ENCODE results near the gene LUC7L2. TPM values are rescaled to one million over a fixed set of nuclear protein-coding genes. Genes with fewer than 3 reads are reported as not detected.

The LUC7L2 gene
- total and polyA plus RNA-seq, 2 of the 8 experiments (the other 6 are each of a cell fraction or from before 2014, with no cell fraction given) = 22.9 to 67.8 TPM

GRCh38 chr7:139328375-139328774 is 31.3 kb upstream of the LUC7L2 start:
- TF ChIP-seq TEAD4 (IDR thresholded peaks at IDR 0.05; ENCODE audit: low read depth, low read length) (no peak), CTBP2 (IDR thresholded peaks at IDR 0.05; ENCODE audit: borderline replicate concordance, insufficient read depth, insufficient read length, low read length) (no peak), KDM1A (IDR thresholded peaks at IDR 0.05; ENCODE audit: borderline replicate concordance, low read length) (no peak), POLR2A (IDR thresholded peaks at IDR 0.05; ENCODE audit: control extremely low read depth in 1 of 2, low read depth in 2 of 2, low read length in 2 of 2) (no peak), YY1 (IDR thresholded peaks at IDR 0.05; ENCODE audit: low read depth, low read length) (no peak), SIRT6 (IDR thresholded peaks at IDR 0.05; ENCODE audit: low read length) (no peak), SAP30 (IDR thresholded peaks at IDR 0.05; ENCODE audit: insufficient read depth, insufficient replicate concordance, low read length) (no peak), MAFK (IDR thresholded peaks at IDR 0.05; ENCODE audit: low read depth, low read length) (no peak), BRCA1 (IDR thresholded peaks at IDR 0.05; ENCODE audit: low read depth, low read length) (no peak), CHD1 (IDR thresholded peaks at IDR 0.05; ENCODE audit: low read depth, low read length) (no peak)
- POLR2A ChIA-PET (ENCODE audit: partially characterized antibody) = no interaction called here
- no peak overlapping the region for H3K56ac ChIP-seq (replicated peaks; ENCODE audit: insufficient read length, low read depth, low read length)

More at GRCh38 chr7:139328375-139328774, 31.3 kb upstream of the LUC7L2 start:
- Histone ChIP-seq H3K27me3 (replicated peaks in 1 of 4; ENCODE audit: control insufficient read depth in 3 of 4, extremely low read depth in 1 of 4, insufficient read depth in 3 of 4, low read length in 3 of 4) (no peaks in the 10 kb centered on the region), H2AK5ac (ENCODE audit: low read depth, low read length) (no peak overlapping the region), H3K18ac (ENCODE audit: extremely low read depth, low read length) (no peak overlapping the region), H4K91ac (replicated peaks; ENCODE audit: insufficient read length, low read length) (no peak overlapping the region), H2AFZ (ENCODE audit: low read length) (no peak overlapping the region), H3K79me1 (ENCODE audit: low read depth, low read length) (no peaks in the 10 kb centered on the region), H3K4me1 (replicated peaks in 1 of 4; ENCODE audit: control insufficient read depth in 3 of 4, insufficient read depth in 4 of 4, low read length in 3 of 4) (no peaks in the 10 kb centered on the region), H4K20me1 (replicated peaks in 1 of 2; ENCODE audit: control insufficient read depth in 1 of 2, insufficient read depth in 2 of 2, low read length in 2 of 2) (no peaks in the 10 kb centered on the region), H3K4ac (replicated peaks; ENCODE audit: insufficient read length, low read depth, low read length) (no peak overlapping the region), H3K36me3 (ENCODE audit: control insufficient read depth in 2 of 4, insufficient read depth in 4 of 4, low read length in 3 of 4) (no peaks in the 10 kb centered on the region), H4K8ac (ENCODE audit: extremely low read depth, insufficient read depth, low read length) (no peak overlapping the region), H3K4me3 (ENCODE audit: extremely low read depth in 1 of 4, insufficient read depth in 2 of 4, low read depth in 3 of 4, low read length in 4 of 4) (no peak overlapping the region), H3K23ac (ENCODE audit: insufficient read length) (no peak overlapping the region), H3K23me2 (ENCODE audit: low read depth, low read length) (no peaks in the 10 kb centered on the region), H3K14ac (ENCODE audit: insufficient read length) (no peak overlapping the region), H3K9me3 (ENCODE audit: insufficient read depth in 2 of 2, low read depth in 1 of 2, low read length in 1 of 2) (no peaks in the 10 kb centered on the region; a peak in 1 of 4 replicates), H2BK20ac (ENCODE audit: low read length) (no peak overlapping the region), H3K79me2 (ENCODE audit: control insufficient read depth in 1 of 2, insufficient read depth in 2 of 2, low read length in 2 of 2) (no peaks in the 10 kb centered on the region), H3K4me2 (ENCODE audit: insufficient read depth in 1 of 2, low read depth in 2 of 2, low read length in 2 of 2) (no peak overlapping the region), H2BK120ac (replicated peaks; ENCODE audit: low read depth, low read length) (no peak overlapping the region), H4K5ac (ENCODE audit: insufficient read length, low read depth, low read length) (no peak overlapping the region), H2BK12ac (ENCODE audit: low read depth, low read length) (no peak overlapping the region), H2BK15ac (ENCODE audit: low read length) (no peak overlapping the region), H2BK5ac (ENCODE audit: low read depth, low read length) (no peak overlapping the region), H3K27ac (ENCODE audit: low read depth, low read length) (no peak overlapping the region), H3K9ac (replicated peaks in 1 of 4; ENCODE audit: extremely low read depth in 1 of 4, low read depth in 3 of 4, low read length in 3 of 4) (no peak overlapping the region)
- CTCF ChIA-PET (ENCODE audit: partially characterized antibody) = interaction anchor here (0.5 to 5.5 kb wide), 2 partner anchors 10 to 107 kb away, joined by 3 to 25 read pairs; no protein-coding TSS in a partner anchor
- no peak for FAIRE-seq
- 85% methylated on average over 2 of the region's 2 CpGs; no CpG with 5 or more reads in 1 of the 2 experiments for WGBS, 2 experiments (ENCODE audit: extremely low coverage in 1 of 2, insufficient coverage in 1 of 2, insufficient read length in 1 of 2, insufficient replicate concordance in 2 of 2, low coverage in 1 of 2, low lambda C conversion rate in 2 of 2, missing lambda C conversion rate in 1 of 2)
- no peak for DNase-seq (ENCODE audit: low read depth in 1 of 2, low spot score in 2 of 2)

Measured in H1 (cell line).